GM20431 (cell line): Measurements from ENCODE around the gene ARHGEF12.

Experiments
- in situ Hi-C: fragments of 300-500 bp; cut with MseI, MboI; formaldehyde crosslinking; loops from one replicate; pipeline ENCODE4 v1.15.0; 2020; ENCODE audit warnings: low sequenced_read_pairs; ENCODE audit not compliant: unreplicated experiment

The ARHGEF12 gene

DNA sequence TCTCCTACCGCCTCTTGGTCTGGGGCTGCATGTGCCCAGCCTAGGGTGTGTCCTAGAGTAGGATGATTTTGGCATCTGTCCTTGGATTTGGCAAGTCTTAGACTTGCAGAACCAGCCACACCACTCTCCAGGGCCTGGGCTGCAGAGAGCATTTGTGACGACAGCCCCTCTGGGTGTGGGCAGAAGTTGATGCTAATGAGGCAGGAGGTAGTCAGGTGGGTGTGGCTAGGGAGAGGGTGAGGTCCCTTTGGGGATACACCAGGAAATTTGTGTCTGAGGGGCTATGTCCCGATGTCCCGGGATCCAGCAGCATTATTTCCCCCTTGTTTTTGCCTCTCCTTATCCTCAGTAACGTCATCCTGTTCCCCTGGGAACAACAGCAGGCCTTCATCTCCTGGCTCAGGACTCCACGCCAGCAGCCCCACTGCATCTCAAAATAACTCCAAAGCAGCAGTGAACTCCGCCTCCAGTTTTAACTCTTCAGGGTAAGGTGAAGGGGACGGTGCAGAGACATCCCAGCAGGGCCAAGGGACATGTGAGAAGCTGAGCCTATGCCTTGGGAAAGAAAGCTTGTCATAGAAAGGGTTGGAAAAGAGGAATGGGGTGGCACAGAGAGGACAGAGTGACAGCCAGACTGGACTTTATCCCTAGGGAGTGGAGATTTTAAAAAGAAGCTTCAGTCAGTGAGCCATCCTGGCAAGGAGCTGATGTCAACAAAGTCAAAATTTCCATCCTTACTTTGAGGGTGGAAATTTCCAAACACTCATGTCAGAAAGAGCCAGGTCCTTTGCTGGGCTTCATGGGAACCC is 19.1 kb upstream of the ARHGEF12 start:
- in situ Hi-C loops, result no loop called here

DNA sequence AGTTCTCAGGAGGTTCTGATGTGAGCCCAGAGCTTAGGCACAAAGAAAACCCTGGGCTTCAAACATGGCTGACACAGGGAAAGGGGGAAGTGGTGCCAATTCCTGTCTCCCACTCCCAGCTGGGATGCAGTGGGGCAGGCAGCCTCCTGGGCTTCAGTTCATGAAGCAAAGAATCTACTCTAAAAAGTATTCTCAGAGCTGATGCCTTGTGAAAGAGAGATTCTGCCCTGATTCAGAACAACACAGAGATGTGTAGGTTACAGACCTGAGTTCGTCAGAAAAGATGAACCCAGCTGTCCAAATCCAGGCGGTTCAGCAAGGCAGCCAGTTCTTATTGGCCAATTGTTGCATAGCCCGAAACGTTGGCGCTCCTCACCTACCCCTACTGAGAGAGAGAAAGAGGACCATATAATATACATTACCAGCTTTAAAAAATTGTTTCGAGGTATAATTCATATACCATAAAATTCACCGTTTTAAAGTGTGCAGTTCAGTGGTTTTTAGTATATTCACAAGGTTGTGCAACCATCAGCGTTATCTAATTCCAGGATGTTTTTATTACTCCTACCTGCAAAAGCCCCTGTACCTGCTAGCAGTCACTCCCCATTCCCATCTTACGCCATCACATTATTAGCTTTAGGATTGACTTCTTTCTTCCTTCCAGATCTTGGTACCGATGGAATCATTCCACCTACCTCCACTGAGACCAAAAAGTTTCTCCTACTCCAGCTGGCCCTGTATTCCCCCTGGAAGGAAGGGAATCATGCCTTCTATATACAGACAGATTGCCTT is 18.3 kb upstream of the ARHGEF12 start:
- in situ Hi-C loops, result no loop called here

DNA sequence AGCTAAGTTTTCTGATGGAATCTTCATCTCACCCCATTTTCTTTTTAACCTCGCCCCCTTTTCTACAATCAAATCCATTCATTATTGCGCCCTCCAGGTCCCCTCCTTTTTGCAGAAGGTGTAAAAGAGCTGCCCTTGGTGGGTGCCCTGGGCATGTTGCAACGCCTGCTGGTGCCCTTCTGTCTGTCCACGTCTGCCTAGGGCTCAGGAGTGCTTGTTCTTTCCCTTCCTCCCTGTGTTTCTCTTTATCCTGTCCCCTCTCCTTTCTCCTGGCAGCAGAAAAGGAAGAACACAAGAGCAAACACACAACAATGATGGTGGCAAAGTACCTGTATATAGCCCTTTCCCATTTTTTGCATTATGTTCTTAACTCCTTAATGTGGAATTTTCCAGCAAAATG is 17.3 kb upstream of the ARHGEF12 start:
- in situ Hi-C loops, result no loop called here

DNA sequence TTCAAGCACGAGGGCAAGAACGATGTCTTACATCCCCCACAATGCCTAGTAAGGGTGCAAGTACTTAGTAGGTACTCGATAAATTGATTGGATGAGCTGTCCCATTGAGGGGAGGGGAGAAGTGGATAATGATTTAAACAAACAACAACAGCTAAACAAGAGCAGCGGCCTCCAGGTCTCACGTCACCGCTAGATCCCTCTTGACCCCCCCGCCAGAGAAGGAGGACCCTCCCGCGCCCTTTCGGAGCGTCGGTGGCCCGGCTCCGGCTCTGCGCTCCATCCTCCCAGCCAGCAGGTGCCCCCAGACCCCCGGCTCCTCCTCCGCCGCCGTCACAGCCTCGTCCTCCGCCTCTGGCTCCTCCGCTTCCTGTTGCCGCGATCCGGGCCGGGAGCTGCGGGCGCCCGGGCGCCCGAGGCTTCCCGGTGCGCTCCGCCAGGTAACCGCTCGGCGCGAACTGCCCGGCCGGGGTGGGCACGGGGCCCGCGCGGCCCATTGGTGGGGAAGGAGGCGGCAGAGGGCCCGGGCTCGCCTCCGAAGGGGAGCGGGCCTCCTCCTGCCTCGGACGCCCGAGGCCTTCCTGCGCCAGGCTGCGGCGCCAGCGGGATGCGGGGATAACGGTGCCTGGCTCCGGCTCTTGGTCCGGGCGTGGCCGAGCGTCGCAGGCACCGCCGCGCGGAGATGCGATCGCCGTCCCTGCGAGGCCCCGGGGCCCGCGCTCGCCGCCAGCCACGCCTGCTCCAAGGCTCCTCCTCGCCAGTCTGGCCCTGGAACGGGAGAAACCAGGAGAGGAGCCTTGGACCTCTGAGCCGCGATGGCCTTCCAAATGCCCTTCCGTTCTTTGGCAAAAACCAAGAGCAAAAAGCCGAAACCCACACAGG is 11.0 kb upstream of the ARHGEF12 start, which contains the start of gene TLCD5:
TLCD5 (plus strand) TSS at position 368 of the 879 bp plus-strand sequence. CDS start 2,143 bp downstream, outside the sequence.
- in situ Hi-C loops, result no loop called here

DNA sequence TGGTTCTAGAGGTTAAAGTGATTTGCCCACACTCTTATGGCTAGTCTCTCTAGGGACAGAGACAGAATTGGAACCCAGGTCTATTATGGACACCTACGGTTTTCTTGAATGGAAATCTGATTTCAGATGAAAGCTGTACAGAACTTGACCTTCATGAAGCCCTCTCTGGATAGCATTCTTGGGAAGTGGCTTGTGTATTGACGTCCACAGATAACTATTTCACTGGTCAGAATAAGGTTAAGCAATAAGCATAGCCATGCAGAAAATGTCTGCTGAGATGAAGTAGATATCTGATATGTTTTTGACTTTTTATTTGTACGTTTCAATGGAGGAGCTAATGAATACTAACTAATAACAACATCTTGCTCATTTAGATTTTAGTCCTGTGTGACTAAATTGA is 10.0 kb upstream of the ARHGEF12 start:
- in situ Hi-C loops, result no loop called here

DNA sequence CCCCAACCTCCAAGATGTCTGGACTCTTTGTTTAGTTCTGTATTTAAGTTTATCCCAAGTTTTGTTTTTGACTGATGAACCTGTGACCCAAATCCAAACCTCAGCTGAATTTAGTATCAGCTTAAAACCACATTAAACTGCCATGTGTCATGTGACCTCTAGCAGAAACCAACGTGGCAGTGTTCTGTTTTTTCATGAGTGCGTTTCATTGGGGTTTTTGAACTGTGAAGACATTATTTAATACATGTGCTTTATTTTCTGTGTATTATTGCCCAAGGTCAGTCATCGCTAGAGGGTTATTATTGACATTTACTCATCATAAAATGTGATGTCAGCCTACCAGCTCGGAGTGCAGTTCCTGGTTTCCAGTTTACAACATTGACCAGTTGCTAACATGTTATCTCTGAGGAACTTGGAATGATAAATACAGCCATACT is 9.3 kb upstream of the ARHGEF12 start:
- in situ Hi-C loops, result no loop called here

DNA sequence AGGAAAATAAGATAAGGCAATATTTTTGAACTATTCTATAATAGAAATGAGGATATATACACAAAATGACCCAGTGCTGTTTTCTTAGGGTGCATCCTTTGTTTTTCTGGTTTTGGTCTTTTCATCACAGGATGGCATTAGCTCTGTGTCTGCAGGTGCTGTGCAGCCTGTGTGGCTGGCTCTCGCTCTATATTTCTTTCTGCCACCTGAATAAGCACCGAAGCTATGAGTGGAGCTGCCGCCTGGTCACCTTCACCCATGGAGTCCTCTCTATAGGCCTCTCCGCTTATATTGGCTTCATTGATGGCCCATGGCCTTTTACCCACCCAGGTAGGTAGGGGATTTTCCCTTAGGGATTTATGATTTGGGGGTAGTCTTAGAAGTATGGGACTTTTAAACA is 8.9 kb upstream of the ARHGEF12 start:
- in situ Hi-C loops, result no loop called here

DNA sequence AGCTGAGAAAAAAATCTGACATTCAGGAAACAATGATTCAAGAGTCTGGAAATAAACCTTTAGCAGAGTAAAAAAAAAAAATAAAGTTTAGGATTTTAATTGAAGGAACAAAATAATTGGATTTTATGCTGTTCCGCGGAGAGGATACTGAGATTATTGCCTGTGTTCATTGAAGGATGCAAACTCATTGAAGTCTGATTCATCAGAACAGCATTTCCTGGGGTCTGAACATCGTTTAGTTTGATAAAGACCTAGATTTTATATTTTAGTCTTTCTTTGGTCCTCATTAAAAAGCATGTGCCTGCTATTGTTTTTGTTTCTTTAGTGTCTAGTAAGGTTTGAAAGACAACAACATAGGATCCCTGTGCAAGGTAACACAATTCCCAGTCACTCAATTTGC is 6.7 kb upstream of the ARHGEF12 start:
- in situ Hi-C loops, result no loop called here

DNA sequence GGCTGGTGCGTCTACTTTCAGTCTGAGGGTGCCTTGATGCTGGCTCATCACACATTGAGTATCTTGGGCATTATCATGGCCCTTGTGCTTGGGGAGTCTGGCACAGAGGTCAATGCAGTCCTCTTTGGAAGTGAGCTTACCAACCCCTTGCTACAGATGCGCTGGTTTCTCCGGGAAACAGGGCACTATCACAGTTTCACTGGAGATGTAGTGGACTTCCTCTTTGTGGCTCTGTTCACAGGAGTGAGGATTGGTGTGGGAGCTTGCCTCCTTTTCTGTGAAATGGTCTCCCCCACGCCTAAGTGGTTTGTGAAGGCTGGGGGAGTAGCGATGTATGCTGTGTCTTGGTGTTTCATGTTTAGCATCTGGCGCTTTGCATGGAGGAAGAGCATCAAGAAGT is 6.2 kb upstream of the ARHGEF12 start:
- in situ Hi-C loops, result no loop called here

DNA sequence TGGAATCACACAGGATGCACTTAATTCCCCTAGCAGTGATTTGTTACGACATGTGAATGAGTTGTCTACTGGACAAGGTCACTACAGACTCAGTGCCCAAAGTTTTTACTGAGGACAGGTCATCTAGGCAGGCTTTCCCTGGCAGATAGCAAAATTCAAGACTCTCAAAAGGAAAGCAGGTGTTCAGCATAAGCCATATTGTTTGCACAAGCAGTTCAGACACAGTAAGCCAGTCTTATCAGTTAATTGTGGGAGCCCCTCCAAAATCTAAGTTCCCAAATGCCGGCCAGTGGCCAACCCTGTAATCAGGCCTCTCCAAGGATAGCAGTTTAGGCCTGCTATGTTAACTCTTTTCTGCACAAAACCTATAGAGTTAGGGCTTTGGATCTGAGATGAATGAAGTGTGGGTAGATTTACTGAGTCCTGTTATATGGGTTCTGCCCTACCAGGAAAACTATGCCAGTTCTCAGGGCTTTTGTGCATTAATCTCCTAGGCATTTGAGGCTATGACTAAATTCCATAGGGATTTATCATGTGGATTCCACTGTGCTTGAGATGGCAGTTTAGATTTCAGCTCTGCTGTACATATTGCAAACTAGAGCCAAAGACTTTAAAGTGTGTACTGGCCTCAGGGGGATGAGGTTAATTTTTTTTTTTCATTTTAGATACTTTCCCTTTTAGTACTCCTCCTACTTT is 4.8 kb upstream of the ARHGEF12 start:
- in situ Hi-C loops, result no loop called here

DNA sequence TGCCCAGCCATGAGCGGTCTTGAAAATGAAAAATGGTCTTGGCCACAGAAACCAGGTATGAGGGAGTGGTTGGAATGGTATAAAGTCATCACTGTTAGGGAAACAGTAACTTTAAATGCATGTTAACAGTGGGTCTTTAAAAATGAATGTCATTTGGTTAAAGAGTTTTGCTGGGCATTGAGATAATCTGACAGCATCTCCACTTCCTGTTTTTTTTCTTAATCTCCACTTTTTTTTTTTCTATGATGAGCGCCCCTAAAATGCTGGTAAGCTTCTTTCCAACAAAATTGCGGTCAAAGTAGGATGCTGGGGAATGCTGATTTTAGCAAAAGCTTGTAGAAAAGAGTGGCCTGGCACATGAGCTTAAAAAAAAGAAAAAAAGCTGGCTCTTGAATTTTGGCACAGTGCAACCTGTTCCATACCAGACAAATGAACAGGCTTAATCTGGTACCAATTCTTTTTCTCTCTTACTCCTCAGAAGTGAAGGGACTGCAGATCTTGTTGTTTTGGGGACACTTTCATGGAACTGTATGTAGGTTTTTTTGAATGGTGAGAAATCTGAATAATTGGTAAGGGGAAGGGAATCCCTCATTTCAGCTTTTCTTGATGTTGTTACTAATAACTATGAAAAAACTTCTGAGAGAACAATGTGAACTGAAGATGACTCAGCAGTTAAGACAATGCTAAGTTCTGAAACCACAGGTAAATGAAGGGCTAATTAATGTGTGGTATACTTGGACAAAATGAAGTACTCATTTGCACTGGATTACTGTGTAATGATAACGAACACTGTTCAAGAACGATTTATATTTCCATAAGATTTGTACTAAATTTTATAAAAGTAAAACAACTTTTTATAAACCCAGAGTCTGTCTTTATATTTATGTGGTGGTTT is 3.1 kb upstream of the ARHGEF12 start:
- in situ Hi-C loops, result no loop called here

DNA sequence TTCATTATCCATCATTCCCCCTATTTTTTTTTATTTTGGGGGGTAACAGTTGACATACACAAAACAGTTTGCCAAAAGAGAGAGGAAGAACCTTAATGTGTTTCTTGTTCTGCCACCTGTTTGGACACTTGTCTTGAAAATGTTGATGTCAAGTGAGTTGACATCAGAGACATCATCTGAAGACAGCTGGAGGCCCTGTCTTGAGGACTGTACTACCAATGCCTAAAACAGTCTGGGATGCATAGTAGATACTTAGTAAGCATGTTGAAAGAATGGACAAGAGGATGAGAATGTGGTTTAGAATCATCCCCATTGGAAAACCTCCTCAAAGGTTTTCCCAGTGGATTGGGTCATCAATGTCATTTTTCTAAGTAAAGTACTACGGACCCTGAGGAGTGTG is 2.4 kb upstream of the ARHGEF12 start:
- in situ Hi-C loops, result no loop called here

DNA sequence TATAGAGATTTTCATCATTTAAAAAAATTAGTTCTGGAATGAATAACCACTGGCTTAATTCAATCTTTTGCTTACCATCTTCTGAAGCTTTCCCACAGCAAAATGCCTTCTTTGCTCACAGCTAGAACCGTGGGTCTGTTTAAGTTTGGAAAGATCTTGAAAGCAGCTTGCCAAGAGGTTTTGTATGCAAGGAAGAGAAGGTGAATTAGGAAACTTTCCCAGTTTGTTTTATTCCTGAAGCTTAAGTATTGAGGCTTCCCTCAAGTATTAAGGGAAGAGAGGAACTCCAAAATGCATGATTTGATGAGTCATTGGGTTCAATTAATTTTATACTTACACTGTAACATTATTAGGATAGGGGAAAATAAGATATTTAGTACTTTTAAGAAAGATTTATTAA is 1.9 kb upstream of the ARHGEF12 start:
- in situ Hi-C loops, result no loop called here

DNA sequence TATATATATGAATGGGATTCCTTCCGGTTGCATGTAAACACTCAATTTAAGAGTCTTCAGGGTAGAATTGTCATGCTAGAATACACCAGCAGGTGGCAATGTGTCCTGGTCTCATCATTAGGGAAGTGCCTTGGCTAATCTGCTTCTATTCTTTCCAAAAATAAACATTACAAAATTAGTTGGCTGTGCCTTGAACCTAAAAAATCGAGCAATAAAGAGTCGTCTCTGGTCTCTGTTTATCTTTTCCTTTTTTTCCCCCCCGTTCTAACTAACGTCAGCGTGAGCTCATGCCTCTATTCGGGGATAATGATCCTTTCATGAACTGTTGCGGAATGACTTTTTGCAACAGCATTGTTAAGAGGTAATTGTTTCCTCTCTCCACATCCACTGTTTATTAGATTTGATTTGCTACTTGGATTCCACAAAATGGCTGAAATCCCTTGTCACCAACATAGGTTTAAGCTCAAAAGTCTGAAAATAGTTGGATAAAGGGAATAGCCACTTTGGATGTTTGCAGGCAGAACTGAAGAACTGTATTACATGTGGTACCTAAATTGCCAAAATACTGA is 1.2 kb upstream of the ARHGEF12 start:
- in situ Hi-C loops, result no loop called here

DNA sequence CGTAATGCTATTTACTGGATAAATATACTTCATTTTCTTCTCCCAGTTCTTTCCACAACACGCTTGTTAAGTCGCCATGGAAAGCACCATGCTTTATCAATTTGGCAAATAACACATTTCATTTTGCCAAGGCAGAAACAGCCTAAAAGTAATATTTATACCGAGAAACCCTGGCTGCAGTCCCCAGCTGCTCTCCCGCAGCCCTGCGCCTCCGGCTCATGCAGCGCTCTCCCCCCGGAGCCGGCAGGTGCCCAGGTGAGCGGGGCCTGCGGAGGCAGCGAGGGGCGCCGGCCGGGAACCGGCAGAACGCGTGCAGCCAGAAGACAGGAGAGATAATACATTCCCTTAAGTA is 681 bp upstream of the ARHGEF12 start:
- in situ Hi-C loops, result no loop called here

DNA sequence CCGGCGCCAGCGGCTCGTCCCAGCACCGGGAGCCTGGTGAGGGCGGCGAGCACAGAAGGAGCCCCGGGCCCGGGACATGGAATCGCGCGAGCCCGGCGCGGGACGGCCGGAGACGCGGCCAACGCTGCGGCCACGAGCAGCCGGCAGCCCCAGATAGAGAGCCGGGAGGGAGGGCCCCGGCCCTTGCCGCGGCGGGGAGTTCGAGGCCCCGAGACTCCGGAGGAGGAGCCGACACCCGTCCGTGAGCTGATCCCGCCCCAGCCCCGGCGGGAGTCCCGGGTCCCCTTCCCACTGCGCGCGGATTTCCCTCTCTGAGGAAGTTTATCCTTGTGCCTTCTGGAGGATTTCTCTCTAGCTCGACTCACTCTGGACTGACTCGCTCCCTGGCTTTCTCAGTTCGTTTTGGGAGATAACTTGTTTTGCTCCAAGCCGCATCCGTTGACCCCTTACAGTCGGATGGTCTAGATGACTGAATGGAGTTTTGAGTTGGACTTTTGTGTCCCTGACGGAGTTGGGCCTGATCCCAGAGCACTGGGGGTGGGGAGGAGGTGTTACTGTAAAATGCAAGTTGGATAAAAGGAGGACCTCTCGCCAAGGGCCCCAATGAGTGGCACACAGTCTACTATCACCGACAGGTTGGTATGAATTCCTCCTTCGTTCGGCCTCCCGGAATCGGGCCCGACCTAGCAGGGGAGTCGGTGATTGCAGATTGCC is 585 bp downstream of the ARHGEF12 start:
- in situ Hi-C loops, result no loop called here

DNA sequence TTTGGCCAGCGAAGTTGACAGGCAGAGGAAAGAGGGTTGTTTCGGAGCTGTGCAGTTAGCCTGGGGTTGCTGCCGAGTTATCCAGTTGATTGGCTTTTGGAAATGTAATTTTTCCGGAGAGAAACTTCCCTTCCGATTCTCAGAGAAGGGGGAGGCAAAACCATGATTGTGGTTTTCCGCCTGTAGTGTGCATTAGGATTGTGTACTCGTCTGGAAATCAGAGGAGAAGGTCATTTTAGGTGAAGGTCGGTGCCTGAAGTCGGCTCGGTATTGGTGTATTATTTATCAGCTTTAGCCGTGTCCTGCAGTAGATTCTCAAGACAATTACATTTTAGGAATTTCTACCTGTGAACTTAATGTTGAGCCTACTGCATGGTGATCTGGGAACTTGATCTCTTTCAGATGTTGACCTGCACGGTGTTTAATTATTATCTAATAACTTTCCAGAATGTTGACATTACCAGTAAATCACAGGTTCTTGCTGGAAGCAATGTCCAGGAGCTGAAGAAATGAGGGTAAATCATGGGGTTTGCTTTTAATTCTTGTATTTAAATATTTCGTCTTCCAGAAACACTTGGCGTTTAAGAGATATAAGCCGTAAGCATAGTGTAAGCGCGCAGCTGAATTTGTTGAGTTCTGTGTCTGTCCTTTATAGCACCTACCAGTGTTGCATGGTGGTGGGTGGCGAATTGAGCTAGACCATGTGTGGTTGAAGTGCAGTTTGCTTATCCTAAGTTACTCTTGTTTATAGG is 1.3 kb downstream of the ARHGEF12 start:
- in situ Hi-C loops, result no loop called here
